ENCODE data around the gene HADHB.
A peak's percentile ranks its signal among the peaks of the same experiment; 100 is the strongest.

The HADHB gene

GRCh38 chr2:26244309-26245230 is at the start of gene HADHB, which contains the start of gene HADHA:
HADHB (plus strand) TSS chr2:26244939; CDS start chr2:26254255, 9,316 bp downstream.
HADHA (minus strand) TSS chr2:26244632; CDS start chr2:26244596, 36 bp downstream.
- peak; percentile 86 for DNase-seq

- no peak for DNase-seq
Measured at GRCh38 chr2:26195040-26195984, 49.4 kb upstream of the HADHB start.

GRCh38 chr2:26196683-26197418 is 47.9 kb upstream of the HADHB start:
- no peak for DNase-seq

- DNase-seq: no peak
Measured at GRCh38 chr2:26197516-26197915, 47.2 kb upstream of the HADHB start.

- DNase-seq: no peak
Measured at GRCh38 chr2:26202981-26203490, 41.7 kb upstream of the HADHB start.

GRCh38 chr2:26203906-26204305 is 40.8 kb upstream of the HADHB start:
- DNase-seq: no peak

- no peak for DNase-seq
Measured at GRCh38 chr2:26212011-26212410, 32.7 kb upstream of the HADHB start.

GRCh38 chr2:26214759-26215158 is 30.0 kb upstream of the HADHB start:
- no peak for DNase-seq

GRCh38 chr2:26215833-26216232 is 28.9 kb upstream of the HADHB start:
- DNase-seq: no peak

GRCh38 chr2:26216587-26216986 is 28.2 kb upstream of the HADHB start:
- no peak for DNase-seq

- DNase-seq: no peak
Measured at GRCh38 chr2:26217720-26218119, 27.0 kb upstream of the HADHB start.

GRCh38 chr2:26223018-26223417 is 21.7 kb upstream of the HADHB start:
- DNase-seq: no peak

- DNase-seq: no peak
Measured at GRCh38 chr2:26224095-26224494, 20.6 kb upstream of the HADHB start.

GRCh38 chr2:26229595-26229994 is 15.1 kb upstream of the HADHB start:
- DNase-seq: no peak

- no peak for DNase-seq
Measured at GRCh38 chr2:26230806-26231205, 13.9 kb upstream of the HADHB start.

GRCh38 chr2:26235089-26235488 is 9.7 kb upstream of the HADHB start:
- DNase-seq: no peak

GRCh38 chr2:26237868-26238267 is 6.9 kb upstream of the HADHB start:
- no peak for DNase-seq

- DNase-seq: no peak
Measured at GRCh38 chr2:26238311-26238958, 6.3 kb upstream of the HADHB start.

GRCh38 chr2:26241928-26242436 is 2.8 kb upstream of the HADHB start:
- no peak for DNase-seq

GRCh38 chr2:26243470-26244308 is 1.1 kb upstream of the HADHB start:
- peak; percentile 21 for DNase-seq

GRCh38 chr2:26245231-26245732 is 543 bp downstream of the HADHB start:
- DNase-seq: peak; percentile 58
